IMR-90 (cell line): ENCODE results near the gene DNAH8. TPM values are rescaled to one million over a fixed set of nuclear protein-coding genes. Genes with fewer than 3 reads are reported as not detected.

Experiments
- ATAC-seq: fragments of 200-7000 bp; cut with Tn5 transposase; 2 replicates; pipeline ENCODE4 v1.9.1; 2020; ENCODE audit warnings: low read depth, mild to moderate bottlenecking, moderate library complexity
- BruUV-seq: library from RNA; stranded (reverse); fragments of 400-500 nt; replicated peaks from 2 replicates; lab custom pipeline; 2021; lab: Mats Ljungman, UMichigan
- CTCF ChIA-PET: fragments of 300-600 bp; formaldehyde crosslinking; extraction: SDS; loops from one replicate; lab custom pipeline; 2021; ENCODE audit warnings: antibody characterized with exemption; lab: Yijun Ruan, JAX
- POLR2A ChIA-PET: fragments of 300-600 bp; sonication (Branson Sonifier 250); formaldehyde crosslinking; loops from one replicate; lab custom pipeline; 2022; ENCODE audit warnings: antibody characterized with exemption; ENCODE audit not compliant: unreplicated experiment; lab: Charles Lee
- DNase-seq: peaks from one replicate; pipeline ENCODE4 v3.0.0; 2013
- H2AFZ ChIP-seq: replicated peaks from 2 replicates; pipeline ENCODE3; 2013; ENCODE audit warnings: low read length, mild to moderate bottlenecking; ENCODE audit not compliant: poor library complexity
- H2AK5ac ChIP-seq: 2 replicates; pipeline ENCODE4 v1.6.1; 2013; ENCODE audit warnings: low read depth, low read length, inconsistent platforms
- H2AK9ac ChIP-seq: replicated peaks from 2 replicates; pipeline ENCODE3; 2013; ENCODE audit warnings: mild to moderate bottlenecking, low read depth, low read length, moderate library complexity; ENCODE audit not compliant: poor library complexity
- H2BK120ac ChIP-seq: 2 replicates; pipeline ENCODE4 v1.6.1; 2013; ENCODE audit warnings: low read depth, low read length, inconsistent platforms
- H2BK15ac ChIP-seq: 3 replicates; pipeline ENCODE4 v1.6.1; 2013; ENCODE audit warnings: low read depth, low read length, inconsistent platforms
- H2BK20ac ChIP-seq: 2 replicates; pipeline ENCODE4 v1.6.1; 2013; ENCODE audit warnings: low read depth, mild to moderate bottlenecking, inconsistent platforms, low read length, moderate library complexity
- H2BK5ac ChIP-seq: 2 replicates; pipeline ENCODE4 v1.6.1; 2013; ENCODE audit warnings: mild to moderate bottlenecking, low read depth, low read length, inconsistent platforms; ENCODE audit not compliant: poor library complexity, severe bottlenecking
- H3K14ac ChIP-seq: replicated peaks from 2 replicates; pipeline ENCODE4 v1.6.1; 2013; ENCODE audit warnings: low read depth, low read length, inconsistent platforms
- H3K18ac ChIP-seq: 2 replicates; pipeline ENCODE4 v1.6.1; 2013; ENCODE audit warnings: low read depth, low read length, control low read depth
- H3K23ac ChIP-seq: 2 replicates; pipeline ENCODE4 v1.6.1; 2013; ENCODE audit warnings: low read depth, low read length, inconsistent platforms
- H3K27ac ChIP-seq: 2 replicates; pipeline ENCODE4 v1.5.1; 2013; ENCODE audit warnings: mild to moderate bottlenecking, control low read depth, low read length; ENCODE audit not compliant: insufficient read depth
- H3K27me3 ChIP-seq: 2 replicates; pipeline ENCODE4 v1.6.1; 2013; ENCODE audit warnings: low read length; ENCODE audit not compliant: control insufficient read depth, insufficient read depth
- H3K36me3 ChIP-seq: 2 replicates; pipeline ENCODE4 v1.6.1; 2013; ENCODE audit warnings: low read length, mixed read lengths; ENCODE audit not compliant: control insufficient read depth, insufficient read depth
- H3K4ac ChIP-seq: 2 replicates; pipeline ENCODE4 v1.6.1; 2013; ENCODE audit warnings: low read depth, low read length, inconsistent platforms
- H3K4me1 ChIP-seq: 2 replicates; pipeline ENCODE4 v1.6.1; 2013; ENCODE audit warnings: low read length, mixed read lengths; ENCODE audit not compliant: control insufficient read depth, insufficient read depth
- H3K4me2 ChIP-seq: 2 replicates; pipeline ENCODE4 v1.6.1; 2013; ENCODE audit warnings: low read depth, mild to moderate bottlenecking, control low read depth, low read length, moderate library complexity
- H3K4me3 ChIP-seq: 2 replicates; pipeline ENCODE4 v1.5.1; 2013; ENCODE audit warnings: low read depth, mild to moderate bottlenecking, control low read depth, low read length, moderate library complexity; ENCODE audit not compliant: insufficient read depth
- H3K56ac ChIP-seq: 2 replicates; pipeline ENCODE4 v1.6.1; 2013; ENCODE audit warnings: low read length, inconsistent platforms; ENCODE audit not compliant: insufficient read depth; ENCODE audit errors: extremely low read depth
- H3K79me1 ChIP-seq, 2 experiments: 2 replicates each; pipeline ENCODE4 v1.6.1; 2013; ENCODE audit warnings: low read length in 2 of 2, inconsistent platforms in 1 of 2, low read depth in 1 of 2
- H3K9ac ChIP-seq: 2 replicates; pipeline ENCODE4 v1.6.1; 2013; ENCODE audit warnings: low read depth, low read length, control low read depth
- H3K9me1 ChIP-seq: 2 replicates; pipeline ENCODE4 v1.6.1; 2013; ENCODE audit warnings: low read length, inconsistent platforms; ENCODE audit not compliant: insufficient read depth
- H3K9me3 ChIP-seq: 2 replicates; pipeline ENCODE4 v1.6.1; 2013; ENCODE audit warnings: low read length; ENCODE audit not compliant: control insufficient read depth, insufficient read depth
- H4K20me1 ChIP-seq: 2 replicates; pipeline ENCODE4 v1.6.1; 2013; ENCODE audit warnings: low read length, inconsistent platforms; ENCODE audit not compliant: insufficient read depth
- H4K5ac ChIP-seq: 2 replicates; pipeline ENCODE4 v1.6.1; 2013; ENCODE audit warnings: mild to moderate bottlenecking, low read depth, low read length, control low read depth
- H4K8ac ChIP-seq, 2 experiments: 2 replicates each; pipeline ENCODE4 v1.6.1; 2013; ENCODE audit warnings: low read depth in 2 of 2, low read length in 2 of 2, control low read depth in 1 of 2, inconsistent platforms in 1 of 2
- H4K91ac ChIP-seq: 2 replicates; pipeline ENCODE4 v1.6.1; 2013; ENCODE audit warnings: low read depth, low read length, inconsistent platforms; ENCODE audit not compliant: insufficient read depth
- RFX5 ChIP-seq: IDR thresholded peaks from 2 replicates; pipeline ENCODE4 v1.8.0; 2012; ENCODE audit warnings: low read depth, mild to moderate bottlenecking, low read length, moderate library complexity
- WGBS, 2 experiments: methylation state at CpG; one replicate each; pipeline versions ENCODE4 v1.1.5 to v1.1.7; 2013; ENCODE audit warnings: missing lambda C conversion rate in 2 of 2; ENCODE audit not compliant: insufficient read length in 1 of 2; ENCODE audit errors: extremely low coverage in 2 of 2; 5-methylcytosine and 5-hydroxymethylcytosine counted together
- dilution Hi-C: fragments of 300-500 bp; cut with HindIII; formaldehyde crosslinking; loops from one replicate; pipeline ENCODE4 v1.14.3; 2018; ENCODE audit warnings: low sequenced_read_pairs; ENCODE audit not compliant: unreplicated experiment
- in situ Hi-C: fragments of 300-500 bp; cut with MboI; formaldehyde crosslinking; loops from 3 replicates; pipeline ENCODE4 v1.14.3; 2019; ENCODE audit warnings: low sequenced_read_pairs, inconsistent platforms, mixed read lengths
- intact Hi-C: fragments of 100-400 bp; cut with micrococcal nuclease; formaldehyde crosslinking; loops from 2 replicates; pipeline ENCODE4 v1.10.0; 2022
- polyA plus RNA-seq, 3 experiments: library from polyadenylated mRNA; depleted of rRNA; stranded (reverse); fragments of >200 nt; gene quantifications; 2 replicates each; pipeline ENCODE4 v1.2.3, GENCODE V29; 2012; ENCODE audit warnings: low replicate concordance in 1 of 3
- total RNA-seq: library from RNA; depleted of rRNA; stranded (reverse); fragments of >200 nt; gene quantifications from 2 replicates; pipeline ENCODE4 v1.2.3, GENCODE V29; 2012
- TF ChIP-seq, protein P1 (sequence below): fragments of 150-350 bp; IDR thresholded peaks from 2 replicates; pipeline ENCODE4 v1.6.1; 2016; ENCODE audit warnings: low read depth, mild to moderate bottlenecking, low read length, moderate library complexity, borderline replicate concordance
- TF ChIP-seq, protein P2 (sequence below): conservative IDR thresholded peaks from 2 replicates; pipeline ENCODE4 v1.5.1; 2012; ENCODE audit warnings: mild to moderate bottlenecking, low read depth, low read length, improper control_type of control experiment

The DNAH8 gene
- total and polyA plus RNA-seq, 2 of the 4 experiments (the other 2 are of a cell fraction), result not detected

- Histone ChIP-seq H3K14ac (no peak overlapping the region), H3K56ac (no peak overlapping the region), H3K36me3 (no peaks in the 10 kb centered on the region), H3K18ac (no peak overlapping the region), H2AFZ (no peak overlapping the region), H3K79me1 (no peaks in the 10 kb centered on the region), H2BK20ac (no peak overlapping the region), H4K5ac (no peak overlapping the region), H3K4me1 (no peaks in the 10 kb centered on the region), H3K4ac (no peak overlapping the region), H3K9me3 (no peaks in the 10 kb centered on the region), H4K91ac (no peak overlapping the region), H3K4me2 (no peak overlapping the region), H2BK15ac (no peak overlapping the region), H3K27me3 (peaks cover 14% of the 10 kb centered on the region), H4K8ac (no peak overlapping the region), H2BK5ac (no peak overlapping the region), H3K4me3 (no peak overlapping the region), H4K20me1 (no peaks in the 10 kb centered on the region), H3K9ac (no peak overlapping the region), H3K23ac (no peak overlapping the region), H3K27ac (no peak overlapping the region), H3K9me1 (no peaks in the 10 kb centered on the region), H2AK9ac (no peak overlapping the region), H2AK5ac (no peak overlapping the region), H2BK120ac (no peak overlapping the region)
- CTCF ChIA-PET, result no interaction called here
- DNase-seq, result no peak
- in situ Hi-C loops (no loop called here), dilution Hi-C loops (no loop called here), intact Hi-C loops (no loop called here)
- BruUV-seq, result no TSS peak
- TF ChIP-seq, protein P1, sequence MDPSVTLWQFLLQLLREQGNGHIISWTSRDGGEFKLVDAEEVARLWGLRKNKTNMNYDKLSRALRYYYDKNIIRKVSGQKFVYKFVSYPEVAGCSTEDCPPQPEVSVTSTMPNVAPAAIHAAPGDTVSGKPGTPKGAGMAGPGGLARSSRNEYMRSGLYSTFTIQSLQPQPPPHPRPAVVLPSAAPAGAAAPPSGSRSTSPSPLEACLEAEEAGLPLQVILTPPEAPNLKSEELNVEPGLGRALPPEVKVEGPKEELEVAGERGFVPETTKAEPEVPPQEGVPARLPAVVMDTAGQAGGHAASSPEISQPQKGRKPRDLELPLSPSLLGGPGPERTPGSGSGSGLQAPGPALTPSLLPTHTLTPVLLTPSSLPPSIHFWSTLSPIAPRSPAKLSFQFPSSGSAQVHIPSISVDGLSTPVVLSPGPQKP, result no peak
- TF ChIP-seq RFX5, result no peak
- TF ChIP-seq, protein P2, sequence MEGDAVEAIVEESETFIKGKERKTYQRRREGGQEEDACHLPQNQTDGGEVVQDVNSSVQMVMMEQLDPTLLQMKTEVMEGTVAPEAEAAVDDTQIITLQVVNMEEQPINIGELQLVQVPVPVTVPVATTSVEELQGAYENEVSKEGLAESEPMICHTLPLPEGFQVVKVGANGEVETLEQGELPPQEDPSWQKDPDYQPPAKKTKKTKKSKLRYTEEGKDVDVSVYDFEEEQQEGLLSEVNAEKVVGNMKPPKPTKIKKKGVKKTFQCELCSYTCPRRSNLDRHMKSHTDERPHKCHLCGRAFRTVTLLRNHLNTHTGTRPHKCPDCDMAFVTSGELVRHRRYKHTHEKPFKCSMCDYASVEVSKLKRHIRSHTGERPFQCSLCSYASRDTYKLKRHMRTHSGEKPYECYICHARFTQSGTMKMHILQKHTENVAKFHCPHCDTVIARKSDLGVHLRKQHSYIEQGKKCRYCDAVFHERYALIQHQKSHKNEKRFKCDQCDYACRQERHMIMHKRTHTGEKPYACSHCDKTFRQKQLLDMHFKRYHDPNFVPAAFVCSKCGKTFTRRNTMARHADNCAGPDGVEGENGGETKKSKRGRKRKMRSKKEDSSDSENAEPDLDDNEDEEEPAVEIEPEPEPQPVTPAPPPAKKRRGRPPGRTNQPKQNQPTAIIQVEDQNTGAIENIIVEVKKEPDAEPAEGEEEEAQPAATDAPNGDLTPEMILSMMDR, result no peak
- 80% methylated on average over 1 of the region's 10 CpGs; no CpG with 5 or more reads in 1 of the 2 experiments for WGBS, 2 experiments
- POLR2A ChIA-PET, result no interaction called here
- no peak for ATAC-seq
Observed at GRCh38 chr6:39062014-39062740, 347.1 kb downstream of the DNAH8 start.
